IMR-90 (cell line): ENCODE measurements around the gene CST5. TPM values are rescaled to one million over a fixed set of nuclear protein-coding genes. Genes with fewer than 3 reads are reported as not detected.

Experiments
- ATAC-seq: fragments of 200-7000 bp; cut with Tn5 transposase; 2 replicates; pipeline ENCODE4 v1.9.1; 2020; ENCODE audit warnings: low read depth, mild to moderate bottlenecking, moderate library complexity
- BruUV-seq: library from RNA; stranded (reverse); fragments of 400-500 nt; replicated peaks from 2 replicates; lab custom pipeline; 2021; lab: Mats Ljungman, UMichigan
- CTCF ChIA-PET: fragments of 300-600 bp; formaldehyde crosslinking; extraction: SDS; loops from one replicate; lab custom pipeline; 2021; ENCODE audit warnings: antibody characterized with exemption; lab: Yijun Ruan, JAX
- POLR2A ChIA-PET: fragments of 300-600 bp; sonication (Branson Sonifier 250); formaldehyde crosslinking; loops from one replicate; lab custom pipeline; 2022; ENCODE audit warnings: antibody characterized with exemption; ENCODE audit not compliant: unreplicated experiment; lab: Charles Lee
- DNase-seq: peaks from one replicate; pipeline ENCODE4 v3.0.0; 2013
- H2AFZ ChIP-seq: replicated peaks from 2 replicates; pipeline ENCODE3; 2013; ENCODE audit warnings: low read length, mild to moderate bottlenecking; ENCODE audit not compliant: poor library complexity
- H2AK5ac ChIP-seq: 2 replicates; pipeline ENCODE4 v1.6.1; 2013; ENCODE audit warnings: low read depth, low read length, inconsistent platforms
- H2AK9ac ChIP-seq: replicated peaks from 2 replicates; pipeline ENCODE3; 2013; ENCODE audit warnings: mild to moderate bottlenecking, low read depth, low read length, moderate library complexity; ENCODE audit not compliant: poor library complexity
- H2BK120ac ChIP-seq: 2 replicates; pipeline ENCODE4 v1.6.1; 2013; ENCODE audit warnings: low read depth, low read length, inconsistent platforms
- H2BK15ac ChIP-seq: 3 replicates; pipeline ENCODE4 v1.6.1; 2013; ENCODE audit warnings: low read depth, low read length, inconsistent platforms
- H2BK20ac ChIP-seq: 2 replicates; pipeline ENCODE4 v1.6.1; 2013; ENCODE audit warnings: low read depth, mild to moderate bottlenecking, inconsistent platforms, low read length, moderate library complexity
- H2BK5ac ChIP-seq: 2 replicates; pipeline ENCODE4 v1.6.1; 2013; ENCODE audit warnings: mild to moderate bottlenecking, low read depth, low read length, inconsistent platforms; ENCODE audit not compliant: poor library complexity, severe bottlenecking
- H3K14ac ChIP-seq: replicated peaks from 2 replicates; pipeline ENCODE4 v1.6.1; 2013; ENCODE audit warnings: low read depth, low read length, inconsistent platforms
- H3K18ac ChIP-seq: 2 replicates; pipeline ENCODE4 v1.6.1; 2013; ENCODE audit warnings: low read depth, low read length, control low read depth
- H3K23ac ChIP-seq: 2 replicates; pipeline ENCODE4 v1.6.1; 2013; ENCODE audit warnings: low read depth, low read length, inconsistent platforms
- H3K27ac ChIP-seq: 2 replicates; pipeline ENCODE4 v1.5.1; 2013; ENCODE audit warnings: mild to moderate bottlenecking, control low read depth, low read length; ENCODE audit not compliant: insufficient read depth
- H3K27me3 ChIP-seq: 2 replicates; pipeline ENCODE4 v1.6.1; 2013; ENCODE audit warnings: low read length; ENCODE audit not compliant: control insufficient read depth, insufficient read depth
- H3K36me3 ChIP-seq: 2 replicates; pipeline ENCODE4 v1.6.1; 2013; ENCODE audit warnings: low read length, mixed read lengths; ENCODE audit not compliant: control insufficient read depth, insufficient read depth
- H3K4ac ChIP-seq: 2 replicates; pipeline ENCODE4 v1.6.1; 2013; ENCODE audit warnings: low read depth, low read length, inconsistent platforms
- H3K4me1 ChIP-seq: 2 replicates; pipeline ENCODE4 v1.6.1; 2013; ENCODE audit warnings: low read length, mixed read lengths; ENCODE audit not compliant: control insufficient read depth, insufficient read depth
- H3K4me2 ChIP-seq: 2 replicates; pipeline ENCODE4 v1.6.1; 2013; ENCODE audit warnings: low read depth, mild to moderate bottlenecking, control low read depth, low read length, moderate library complexity
- H3K4me3 ChIP-seq: 2 replicates; pipeline ENCODE4 v1.5.1; 2013; ENCODE audit warnings: low read depth, mild to moderate bottlenecking, control low read depth, low read length, moderate library complexity; ENCODE audit not compliant: insufficient read depth
- H3K56ac ChIP-seq: 2 replicates; pipeline ENCODE4 v1.6.1; 2013; ENCODE audit warnings: low read length, inconsistent platforms; ENCODE audit not compliant: insufficient read depth; ENCODE audit errors: extremely low read depth
- H3K79me1 ChIP-seq, 2 experiments: 2 replicates each; pipeline ENCODE4 v1.6.1; 2013; ENCODE audit warnings: low read length in 2 of 2, inconsistent platforms in 1 of 2, low read depth in 1 of 2
- H3K9ac ChIP-seq: 2 replicates; pipeline ENCODE4 v1.6.1; 2013; ENCODE audit warnings: low read depth, low read length, control low read depth
- H3K9me1 ChIP-seq: 2 replicates; pipeline ENCODE4 v1.6.1; 2013; ENCODE audit warnings: low read length, inconsistent platforms; ENCODE audit not compliant: insufficient read depth
- H3K9me3 ChIP-seq: 2 replicates; pipeline ENCODE4 v1.6.1; 2013; ENCODE audit warnings: low read length; ENCODE audit not compliant: control insufficient read depth, insufficient read depth
- H4K20me1 ChIP-seq: 2 replicates; pipeline ENCODE4 v1.6.1; 2013; ENCODE audit warnings: low read length, inconsistent platforms; ENCODE audit not compliant: insufficient read depth
- H4K5ac ChIP-seq: 2 replicates; pipeline ENCODE4 v1.6.1; 2013; ENCODE audit warnings: mild to moderate bottlenecking, low read depth, low read length, control low read depth
- H4K8ac ChIP-seq, 2 experiments: 2 replicates each; pipeline ENCODE4 v1.6.1; 2013; ENCODE audit warnings: low read depth in 2 of 2, low read length in 2 of 2, control low read depth in 1 of 2, inconsistent platforms in 1 of 2
- H4K91ac ChIP-seq: 2 replicates; pipeline ENCODE4 v1.6.1; 2013; ENCODE audit warnings: low read depth, low read length, inconsistent platforms; ENCODE audit not compliant: insufficient read depth
- BHLHE40 ChIP-seq: fragments of 150-350 bp; IDR thresholded peaks from 2 replicates; pipeline ENCODE4 v1.6.1; 2016; ENCODE audit warnings: mild to moderate bottlenecking, low read depth, low read length
- CEBPB ChIP-seq: IDR thresholded peaks from 2 replicates; pipeline ENCODE4 v1.6.1; 2012; ENCODE audit warnings: low read depth, low read length, improper control_type of control experiment
- CHD1 ChIP-seq: IDR thresholded peaks from 2 replicates; pipeline ENCODE4 v1.6.1; 2012; ENCODE audit warnings: low read depth, low read length, improper control_type of control experiment
- CTCF ChIP-seq: conservative IDR thresholded peaks from 2 replicates; pipeline ENCODE4 v1.5.1; 2012; ENCODE audit warnings: mild to moderate bottlenecking, low read depth, low read length, improper control_type of control experiment
- MAFK ChIP-seq: IDR thresholded peaks from 2 replicates; pipeline ENCODE4 v1.6.1; 2012; ENCODE audit warnings: low read depth, low read length, improper control_type of control experiment
- MAZ ChIP-seq: IDR thresholded peaks from 2 replicates; pipeline ENCODE4 v1.6.1; 2012; ENCODE audit warnings: low read depth, mild to moderate bottlenecking, low read length, improper control_type of control experiment, moderate library complexity, borderline replicate concordance
- NFE2L2 ChIP-seq: fragments of 150-350 bp; IDR thresholded peaks from 2 replicates; pipeline ENCODE4 v1.6.1; 2016; ENCODE audit warnings: low read depth, mild to moderate bottlenecking, low read length
- POLR2A ChIP-seq: IDR thresholded peaks from 2 replicates; pipeline ENCODE4 v1.6.1; 2012; ENCODE audit warnings: mild to moderate bottlenecking, low read depth, low read length
- RAD21 ChIP-seq: IDR thresholded peaks from 2 replicates; pipeline ENCODE4 v1.6.1; 2012; ENCODE audit warnings: low read length, improper control_type of control experiment
- SMC3 ChIP-seq: fragments of 150-350 bp; IDR thresholded peaks from 2 replicates; pipeline ENCODE4 v1.6.1; 2016; ENCODE audit warnings: low read depth, mild to moderate bottlenecking, antibody characterized with exemption, low read length, moderate library complexity
- USF2 ChIP-seq: fragments of 150-350 bp; IDR thresholded peaks from 2 replicates; pipeline ENCODE4 v1.6.1; 2017; ENCODE audit warnings: mild to moderate bottlenecking, antibody characterized with exemption, low read length, low read depth
- WGBS, 2 experiments: methylation state at CpG; one replicate each; pipeline versions ENCODE4 v1.1.5 to v1.1.7; 2013; ENCODE audit warnings: missing lambda C conversion rate in 2 of 2; ENCODE audit not compliant: insufficient read length in 1 of 2; ENCODE audit errors: extremely low coverage in 2 of 2; 5-methylcytosine and 5-hydroxymethylcytosine counted together
- dilution Hi-C: fragments of 300-500 bp; cut with HindIII; formaldehyde crosslinking; loops from one replicate; pipeline ENCODE4 v1.14.3; 2018; ENCODE audit warnings: low sequenced_read_pairs; ENCODE audit not compliant: unreplicated experiment
- in situ Hi-C: fragments of 300-500 bp; cut with MboI; formaldehyde crosslinking; loops from 3 replicates; pipeline ENCODE4 v1.14.3; 2019; ENCODE audit warnings: low sequenced_read_pairs, inconsistent platforms, mixed read lengths
- intact Hi-C: fragments of 100-400 bp; cut with micrococcal nuclease; formaldehyde crosslinking; loops from 2 replicates; pipeline ENCODE4 v1.10.0; 2022
- polyA plus RNA-seq, 3 experiments: library from polyadenylated mRNA; depleted of rRNA; stranded (reverse); fragments of >200 nt; gene quantifications; 2 replicates each; pipeline ENCODE4 v1.2.3, GENCODE V29; 2012; ENCODE audit warnings: low replicate concordance in 1 of 3
- total RNA-seq: library from RNA; depleted of rRNA; stranded (reverse); fragments of >200 nt; gene quantifications from 2 replicates; pipeline ENCODE4 v1.2.3, GENCODE V29; 2012

CST5 gene
- total and polyA plus RNA-seq, 2 of the 4 experiments (the other 2 are of a cell fraction): not detected

- CTCF ChIA-PET: no interaction called here
- Histone ChIP-seq H2AK5ac (no peak overlapping the region), H2BK15ac (no peak overlapping the region), H3K4me1 (no peaks in the 10 kb centered on the region), H3K23ac (no peak overlapping the region), H2AFZ (no peak overlapping the region), H2BK120ac (no peak overlapping the region), H3K9me3 (no peaks in the 10 kb centered on the region), H3K27me3 (no peaks in the 10 kb centered on the region), H4K8ac (no peak overlapping the region), H2BK20ac (no peak overlapping the region), H3K27ac (no peak overlapping the region), H3K36me3 (no peaks in the 10 kb centered on the region), H3K14ac (no peak overlapping the region), H4K5ac (no peak overlapping the region), H2AK9ac (no peak overlapping the region), H3K9me1 (no peaks in the 10 kb centered on the region), H3K4me2 (no peak overlapping the region), H3K4ac (no peak overlapping the region), H4K20me1 (no peaks in the 10 kb centered on the region), H4K91ac (no peak overlapping the region), H3K79me1 (no peaks in the 10 kb centered on the region), H3K4me3 (no peak overlapping the region), H3K56ac (no peak overlapping the region), H3K9ac (no peak overlapping the region), H2BK5ac (no peak overlapping the region), H3K18ac (no peak overlapping the region)
- intact Hi-C loops (no loop called here), dilution Hi-C loops (no loop called here), in situ Hi-C loops (no loop called here)
- DNase-seq (peak; percentile 3), ATAC-seq (peak; percentile 42)
- BruUV-seq: no TSS peak
- POLR2A ChIA-PET: no interaction called here
- TF ChIP-seq USF2 (no peak), RAD21 (no peak), NFE2L2 (no peak), CEBPB (no peak), BHLHE40 (no peak), MAFK (no peak), SMC3 (no peak), CHD1 (no peak), POLR2A (no peak), CTCF (no peak), MAZ (no peak)
- WGBS, 2 experiments: 0% methylated on average over 1 of the region's 4 CpGs; no CpG with 5 or more reads in 1 of the 2 experiments
Observed at GRCh38 chr20:23880417-23880816, 869 bp upstream of the CST5 start.
